ENCODE measurements around the gene FAM181A. TPM values are rescaled to one million over a fixed set of nuclear protein-coding genes. Genes with fewer than 3 reads are reported as not detected.

The FAM181A gene
- polyA plus RNA-seq, 1 donor from 2014 or later = 0.43 TPM

DNA sequence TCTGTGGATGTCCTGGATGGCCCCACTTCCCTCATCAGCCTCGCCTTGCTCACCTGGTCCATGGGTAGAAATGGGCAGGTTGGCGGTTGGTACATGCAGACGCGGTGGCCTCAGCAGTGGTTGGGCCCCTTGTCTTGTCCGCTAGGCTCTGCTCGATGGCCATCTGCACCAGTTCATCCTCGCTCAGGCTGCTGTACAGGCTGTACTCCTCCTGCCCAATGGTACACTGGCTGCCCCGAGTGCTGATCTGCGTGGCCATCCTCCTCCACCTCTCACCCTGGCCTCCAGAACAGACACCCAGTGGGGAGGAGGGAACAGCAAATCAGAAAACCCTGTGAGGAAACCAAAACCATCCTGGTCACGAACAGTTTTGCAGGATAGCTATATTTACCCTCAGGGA is 37.1 kb downstream of the FAM181A start:
- Histone ChIP-seq H3K4me2 (ENCODE audit: low read length) (no peak overlapping the region), H3K9me3 (ENCODE audit: low read length) (no peaks in the 10 kb centered on the region), H3F3A (ENCODE audit: insufficient read depth, low read length, poor library complexity, severe bottlenecking) (no peaks in the 10 kb centered on the region), H3K9ac (ENCODE audit: low read length) (no peak overlapping the region), H4K20me1 (ENCODE audit: insufficient read depth) (no peaks in the 10 kb centered on the region), H3K79me2 (replicated peaks; ENCODE audit: insufficient read depth, low read length) (no peaks in the 10 kb centered on the region), H3K4me3 (ENCODE audit: low read length) (no peak overlapping the region), H3K9me2 (ENCODE audit: insufficient read depth, low read length) (no peaks in the 10 kb centered on the region), H3K27me3 (ENCODE audit: insufficient read depth, low read depth, low read length) (no peaks in the 10 kb centered on the region), H3K27ac (ENCODE audit: low read length) (no peak overlapping the region), H3K36me3 (ENCODE audit: insufficient read depth, low read length) (no peaks in the 10 kb centered on the region), H2AFZ (ENCODE audit: low read depth, low read length) (no peak overlapping the region)
- TF ChIP-seq SMC3 (conservative IDR thresholded peaks at IDR 0.05; ENCODE audit: poor library complexity) (no peak), RAD21 (conservative IDR thresholded peaks at IDR 0.05) (no peak), EP300 (conservative IDR thresholded peaks at IDR 0.05; ENCODE audit: poor library complexity, severe bottlenecking) (no peak), POLR2AphosphoS5 (IDR thresholded peaks at IDR 0.05) (no peak), EZH2 (IDR thresholded peaks at IDR 0.05; ENCODE audit: borderline replicate concordance, insufficient read depth, low read length, poor library complexity, severe bottlenecking) (no peak), TAF1 (IDR thresholded peaks at IDR 0.05; ENCODE audit: low read depth) (no peak), MXI1 (conservative IDR thresholded peaks at IDR 0.05; ENCODE audit: poor library complexity, severe bottlenecking) (no peak)
- TF ChIP-seq, protein P1, sequence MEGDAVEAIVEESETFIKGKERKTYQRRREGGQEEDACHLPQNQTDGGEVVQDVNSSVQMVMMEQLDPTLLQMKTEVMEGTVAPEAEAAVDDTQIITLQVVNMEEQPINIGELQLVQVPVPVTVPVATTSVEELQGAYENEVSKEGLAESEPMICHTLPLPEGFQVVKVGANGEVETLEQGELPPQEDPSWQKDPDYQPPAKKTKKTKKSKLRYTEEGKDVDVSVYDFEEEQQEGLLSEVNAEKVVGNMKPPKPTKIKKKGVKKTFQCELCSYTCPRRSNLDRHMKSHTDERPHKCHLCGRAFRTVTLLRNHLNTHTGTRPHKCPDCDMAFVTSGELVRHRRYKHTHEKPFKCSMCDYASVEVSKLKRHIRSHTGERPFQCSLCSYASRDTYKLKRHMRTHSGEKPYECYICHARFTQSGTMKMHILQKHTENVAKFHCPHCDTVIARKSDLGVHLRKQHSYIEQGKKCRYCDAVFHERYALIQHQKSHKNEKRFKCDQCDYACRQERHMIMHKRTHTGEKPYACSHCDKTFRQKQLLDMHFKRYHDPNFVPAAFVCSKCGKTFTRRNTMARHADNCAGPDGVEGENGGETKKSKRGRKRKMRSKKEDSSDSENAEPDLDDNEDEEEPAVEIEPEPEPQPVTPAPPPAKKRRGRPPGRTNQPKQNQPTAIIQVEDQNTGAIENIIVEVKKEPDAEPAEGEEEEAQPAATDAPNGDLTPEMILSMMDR (IDR thresholded peaks at IDR 0.05; ENCODE audit: poor library complexity, severe bottlenecking) = no peak
- TF ChIP-seq, protein P2, sequence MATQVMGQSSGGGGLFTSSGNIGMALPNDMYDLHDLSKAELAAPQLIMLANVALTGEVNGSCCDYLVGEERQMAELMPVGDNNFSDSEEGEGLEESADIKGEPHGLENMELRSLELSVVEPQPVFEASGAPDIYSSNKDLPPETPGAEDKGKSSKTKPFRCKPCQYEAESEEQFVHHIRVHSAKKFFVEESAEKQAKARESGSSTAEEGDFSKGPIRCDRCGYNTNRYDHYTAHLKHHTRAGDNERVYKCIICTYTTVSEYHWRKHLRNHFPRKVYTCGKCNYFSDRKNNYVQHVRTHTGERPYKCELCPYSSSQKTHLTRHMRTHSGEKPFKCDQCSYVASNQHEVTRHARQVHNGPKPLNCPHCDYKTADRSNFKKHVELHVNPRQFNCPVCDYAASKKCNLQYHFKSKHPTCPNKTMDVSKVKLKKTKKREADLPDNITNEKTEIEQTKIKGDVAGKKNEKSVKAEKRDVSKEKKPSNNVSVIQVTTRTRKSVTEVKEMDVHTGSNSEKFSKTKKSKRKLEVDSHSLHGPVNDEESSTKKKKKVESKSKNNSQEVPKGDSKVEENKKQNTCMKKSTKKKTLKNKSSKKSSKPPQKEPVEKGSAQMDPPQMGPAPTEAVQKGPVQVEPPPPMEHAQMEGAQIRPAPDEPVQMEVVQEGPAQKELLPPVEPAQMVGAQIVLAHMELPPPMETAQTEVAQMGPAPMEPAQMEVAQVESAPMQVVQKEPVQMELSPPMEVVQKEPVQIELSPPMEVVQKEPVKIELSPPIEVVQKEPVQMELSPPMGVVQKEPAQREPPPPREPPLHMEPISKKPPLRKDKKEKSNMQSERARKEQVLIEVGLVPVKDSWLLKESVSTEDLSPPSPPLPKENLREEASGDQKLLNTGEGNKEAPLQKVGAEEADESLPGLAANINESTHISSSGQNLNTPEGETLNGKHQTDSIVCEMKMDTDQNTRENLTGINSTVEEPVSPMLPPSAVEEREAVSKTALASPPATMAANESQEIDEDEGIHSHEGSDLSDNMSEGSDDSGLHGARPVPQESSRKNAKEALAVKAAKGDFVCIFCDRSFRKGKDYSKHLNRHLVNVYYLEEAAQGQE (IDR thresholded peaks at IDR 0.05; ENCODE audit: borderline replicate concordance) = no peak

- no peaks in the 10 kb centered on the region for H3K27me3 ChIP-seq (ENCODE audit: insufficient read depth, low read depth, low read length)
Measured at GRCh38 chr14:93964820-93965286, 37.7 kb downstream of the FAM181A start.

More at GRCh38 chr14:93964820-93965286, 37.7 kb downstream of the FAM181A start:
- no peak for TF ChIP-seq RAD21 (conservative IDR thresholded peaks at IDR 0.05)
- TF ChIP-seq EP300 (conservative IDR thresholded peaks at IDR 0.05; ENCODE audit: poor library complexity, severe bottlenecking) = no peak
- no peak for TF ChIP-seq POLR2AphosphoS5 (IDR thresholded peaks at IDR 0.05)
- TF ChIP-seq, protein P1 (IDR thresholded peaks at IDR 0.05; ENCODE audit: poor library complexity, severe bottlenecking) = no peak
- TF ChIP-seq, protein P2 (IDR thresholded peaks at IDR 0.05; ENCODE audit: borderline replicate concordance) = no peak
- no peak for TF ChIP-seq TAF1 (IDR thresholded peaks at IDR 0.05; ENCODE audit: low read depth)
- TF ChIP-seq MXI1 (conservative IDR thresholded peaks at IDR 0.05; ENCODE audit: poor library complexity, severe bottlenecking) = no peak
- no peak for TF ChIP-seq SMC3 (conservative IDR thresholded peaks at IDR 0.05; ENCODE audit: poor library complexity)
- no peak for TF ChIP-seq EZH2 (IDR thresholded peaks at IDR 0.05; ENCODE audit: borderline replicate concordance, insufficient read depth, low read length, poor library complexity, severe bottlenecking)
- Histone ChIP-seq H3K36me3 (ENCODE audit: insufficient read depth, low read length) (no peaks in the 10 kb centered on the region), H3K9me3 (ENCODE audit: low read length) (no peaks in the 10 kb centered on the region), H3K4me3 (ENCODE audit: low read length) (no peak overlapping the region), H3K27ac (ENCODE audit: low read length) (no peak overlapping the region), H2AFZ (ENCODE audit: low read depth, low read length) (no peak overlapping the region), H4K20me1 (ENCODE audit: insufficient read depth) (no peaks in the 10 kb centered on the region), H3F3A (ENCODE audit: insufficient read depth, low read length, poor library complexity, severe bottlenecking) (no peaks in the 10 kb centered on the region), H3K9me2 (ENCODE audit: insufficient read depth, low read length) (no peaks in the 10 kb centered on the region), H3K79me2 (replicated peaks; ENCODE audit: insufficient read depth, low read length) (no peaks in the 10 kb centered on the region), H3K9ac (ENCODE audit: low read length) (no peak overlapping the region), H3K4me2 (ENCODE audit: low read length) (no peak overlapping the region)
